Putamen (tissue), 1 donor: ENCODE measurements around the gene DCLK1.

Source experiments
- DNase-seq: peaks from one replicate; pipeline ENCODE4 v3.0.0-alpha.2; 2016; ENCODE audit warnings: low spot score

DCLK1 gene

GRCh38 chr13:35785576-35786303 lies 345.4 kb downstream of the DCLK1 start:
- no peak for DNase-seq

GRCh38 chr13:35784286-35784951 lies 346.8 kb downstream of the DCLK1 start:
- no peak for DNase-seq

DNA sequence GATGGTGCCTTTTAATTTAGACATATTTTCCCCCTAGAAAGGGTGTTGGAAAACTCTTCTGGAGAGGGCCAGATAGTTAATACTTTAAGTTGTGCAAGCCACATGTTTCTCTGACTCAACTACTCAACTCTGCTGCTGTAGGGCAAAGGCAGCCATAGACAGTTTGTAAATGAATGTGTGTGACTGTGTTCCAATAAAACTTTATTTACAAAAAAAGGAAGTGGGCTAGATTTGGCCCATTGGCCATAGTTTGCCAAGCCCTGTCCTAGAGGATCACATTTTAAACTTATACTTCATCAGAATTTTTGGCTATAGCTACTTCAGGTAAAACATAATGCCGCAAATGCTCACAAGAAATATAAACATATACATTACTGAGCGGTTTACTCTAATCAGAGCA lies 348.4 kb downstream of the DCLK1 start:
- DNase-seq, result no peak

DNA sequence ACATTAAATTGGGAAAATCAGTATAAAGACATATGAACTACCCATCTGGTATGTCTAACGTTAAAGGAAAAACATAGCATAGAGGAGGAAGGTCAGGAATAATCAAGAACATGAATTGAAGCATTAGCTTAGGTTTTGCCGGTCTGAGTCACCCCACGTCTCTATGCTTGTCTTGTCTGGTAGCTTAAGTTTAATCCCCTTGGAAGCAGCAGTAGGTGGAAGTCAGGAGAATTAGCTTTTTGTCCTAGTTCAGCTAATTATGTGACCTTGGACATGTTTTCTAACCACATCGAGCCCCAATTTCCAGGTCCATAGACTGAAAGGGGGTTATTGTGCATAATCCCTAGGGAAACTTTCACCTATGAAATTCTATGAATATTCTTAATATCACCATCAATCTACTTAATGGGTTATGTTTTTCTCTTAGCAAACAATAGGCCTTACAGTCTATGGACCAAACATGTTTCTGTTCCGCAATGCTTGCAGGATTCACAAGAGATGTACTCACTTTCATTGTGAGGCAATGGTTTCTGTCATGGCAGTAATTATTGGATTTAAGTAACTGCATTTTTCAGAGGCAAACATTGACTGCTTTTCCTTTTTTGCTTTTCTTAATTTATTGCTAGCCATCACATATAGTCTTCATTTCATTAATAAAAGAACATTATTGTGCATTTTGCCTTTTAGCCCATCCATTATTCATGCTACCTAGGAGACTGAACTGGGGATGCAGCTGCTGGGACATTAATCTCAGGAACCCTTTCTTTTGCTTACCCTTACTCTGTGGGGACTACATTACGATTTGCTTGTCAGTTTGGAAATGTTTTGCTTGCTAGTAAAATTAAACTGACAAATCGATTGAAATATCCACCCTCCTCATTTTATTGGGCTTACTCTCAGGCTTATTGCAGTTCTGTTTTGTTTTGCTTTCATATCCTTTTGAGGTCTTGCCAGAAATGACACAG lies 349.9 kb downstream of the DCLK1 start:
- DNase-seq, result no peak

DNA sequence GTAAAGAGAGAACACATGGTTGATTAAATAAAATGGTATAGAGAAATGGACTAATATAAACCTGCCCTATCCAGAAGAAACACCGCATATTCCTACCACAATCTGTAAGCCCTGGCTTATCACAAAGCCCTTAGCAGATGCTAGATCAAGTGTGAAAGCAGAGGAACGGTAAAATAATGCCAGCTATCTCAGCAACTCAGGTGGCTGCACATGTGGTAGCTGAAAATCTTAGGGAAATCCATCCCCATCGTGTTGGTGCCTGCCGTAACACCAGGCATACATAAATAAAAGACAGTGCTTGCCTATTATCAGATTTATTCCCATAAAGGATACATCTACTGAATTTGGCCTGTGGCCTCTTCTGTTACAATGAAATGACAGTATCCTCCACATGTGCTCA lies 350.6 kb downstream of the DCLK1 start:
- DNase-seq, result no peak

- no peak for DNase-seq
These were observed 359.3 kb downstream of the DCLK1 start for GRCh38 chr13:35771898-35772297.

DNA sequence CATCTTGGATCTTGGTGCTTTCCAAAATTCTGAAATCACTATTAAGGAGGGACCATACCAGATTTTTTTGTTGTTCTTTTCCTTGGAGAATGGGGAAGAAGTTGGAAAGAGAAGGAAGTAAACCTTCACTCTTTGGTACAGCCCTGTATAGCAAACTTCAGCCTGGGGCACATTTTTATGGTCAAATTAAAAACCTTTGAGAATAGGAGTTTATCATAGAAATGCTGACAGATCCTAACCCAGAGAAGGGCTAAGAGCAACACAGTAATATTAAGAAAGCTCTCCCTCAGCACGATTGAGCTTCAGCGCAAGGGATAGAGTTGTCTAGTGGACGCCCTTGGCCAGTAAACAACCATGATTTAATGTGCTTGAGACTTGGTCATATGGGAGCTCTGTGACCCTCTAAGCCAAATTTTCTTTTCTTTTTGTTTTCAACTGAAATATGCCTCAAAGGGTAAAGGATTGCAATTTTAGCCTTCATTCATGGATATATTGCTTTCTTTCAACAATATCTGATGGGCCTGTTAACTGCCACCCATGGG lies 360.4 kb downstream of the DCLK1 start:
- no peak for DNase-seq

GRCh38 chr13:35769812-35770211 lies 361.4 kb downstream of the DCLK1 start:
- no peak for DNase-seq

GRCh38 chr13:35768551-35768950 lies 362.6 kb downstream of the DCLK1 start:
- DNase-seq, result no peak

DNA sequence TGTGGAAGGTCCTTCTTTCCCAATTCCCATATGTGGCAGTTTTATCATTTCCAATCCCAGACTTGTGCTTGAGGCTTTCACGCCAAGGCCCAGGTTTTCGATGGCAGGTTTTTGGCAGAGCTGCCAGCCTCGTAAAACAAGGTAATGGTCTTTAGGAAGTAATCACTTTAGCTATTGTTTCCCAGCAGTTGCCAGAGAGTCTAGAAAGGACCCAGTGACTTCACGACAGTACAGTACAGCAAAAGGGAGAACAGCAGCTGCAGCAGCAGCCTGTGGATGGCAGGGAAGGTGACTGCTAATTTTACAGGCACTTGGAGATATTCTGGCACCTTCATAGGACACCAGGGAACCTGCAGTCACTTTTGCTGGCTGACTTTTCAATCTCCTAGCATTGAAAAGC lies 363.1 kb downstream of the DCLK1 start:
- no peak for DNase-seq

- no peak for DNase-seq
These were observed 363.8 kb downstream of the DCLK1 start for GRCh38 chr13:35767256-35767976.

DNA sequence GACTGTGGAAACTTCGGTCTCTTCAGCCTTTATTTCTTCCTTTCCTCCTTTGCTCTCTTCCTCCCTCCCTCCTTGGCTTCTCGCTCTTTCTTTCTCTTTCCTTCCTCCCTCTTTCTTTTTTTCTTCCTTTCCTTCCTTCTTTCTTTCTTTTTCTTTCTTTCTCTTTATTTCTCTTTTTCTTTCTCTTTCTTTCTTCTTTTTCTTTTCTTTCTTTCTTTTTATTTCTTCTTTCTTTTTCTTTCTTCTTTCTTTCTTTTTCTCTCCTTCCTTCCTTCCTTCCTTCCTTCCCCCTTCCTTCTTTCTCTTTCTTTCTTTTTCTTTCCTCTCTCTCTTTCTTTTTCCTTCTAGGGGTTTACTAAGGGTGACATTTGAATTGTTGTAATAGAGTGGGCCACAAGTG lies 364.5 kb downstream of the DCLK1 start:
- DNase-seq, result no peak

- DNase-seq, result no peak
These were observed 365.2 kb downstream of the DCLK1 start for GRCh38 chr13:35765941-35766340.

DNA sequence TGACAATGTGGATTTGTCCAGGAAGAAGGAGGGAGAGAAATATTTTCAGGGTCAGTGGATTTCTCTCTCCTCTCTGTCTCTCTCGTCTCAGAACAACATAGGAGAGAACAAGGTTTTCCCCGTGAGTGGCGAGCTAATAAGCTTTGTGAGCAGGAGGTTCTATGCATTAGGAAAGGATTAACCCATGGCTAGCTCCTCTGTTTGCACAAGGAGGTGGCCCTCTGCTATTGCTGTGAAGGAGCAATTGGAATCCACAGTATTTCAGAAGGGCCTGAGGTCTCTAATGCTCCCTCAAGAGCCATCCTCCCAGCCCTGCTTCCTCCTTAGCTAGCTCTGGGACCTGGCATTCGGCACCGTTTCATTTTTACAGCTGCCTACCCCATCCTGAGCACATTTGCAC lies 365.8 kb downstream of the DCLK1 start:
- no peak for DNase-seq

GRCh38 chr13:35764326-35765015 lies 366.7 kb downstream of the DCLK1 start:
- DNase-seq, result no peak

DNA sequence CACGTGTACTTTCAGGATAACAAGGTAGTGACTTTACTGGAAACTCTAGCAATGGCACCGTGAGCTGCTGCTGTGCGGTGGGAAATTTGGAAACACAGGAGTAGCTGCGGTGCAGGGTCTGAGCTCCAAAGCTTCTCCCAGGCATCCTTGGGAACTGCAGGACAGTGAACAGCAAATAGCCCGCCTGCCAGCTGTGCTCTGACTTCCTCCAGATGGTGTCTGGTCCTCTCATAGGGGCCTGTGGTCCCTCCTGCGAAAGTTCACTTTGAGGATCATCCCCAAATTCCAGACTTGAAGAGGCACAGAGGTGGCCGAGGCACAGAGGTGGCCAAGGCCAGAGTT lies 367.4 kb downstream of the DCLK1 start:
- DNase-seq, result no peak

DNA sequence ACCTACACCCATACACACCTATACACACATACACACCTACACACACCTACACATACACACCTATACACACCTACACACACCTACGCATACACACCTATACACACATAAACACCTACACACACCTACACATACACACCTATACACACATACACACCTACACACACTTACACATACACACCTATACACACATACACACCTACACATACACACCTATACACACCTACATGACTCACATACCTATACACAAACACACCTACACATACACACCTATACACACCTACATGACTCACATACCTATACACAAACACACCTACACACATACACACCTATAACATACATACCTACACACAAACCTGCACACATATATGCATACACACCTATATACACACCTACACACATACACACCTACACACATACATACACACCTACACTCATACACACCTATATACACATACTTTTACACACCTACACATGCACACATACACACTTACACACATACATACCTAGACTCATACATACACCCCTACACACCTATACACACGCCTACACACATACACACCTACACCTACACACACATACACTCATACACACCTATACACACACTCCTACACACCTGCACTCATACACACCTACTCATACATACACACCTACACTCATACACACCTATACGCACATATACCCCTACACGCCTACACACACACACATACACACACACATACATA lies 368.0 kb downstream of the DCLK1 start:
- DNase-seq, result no peak

GRCh38 chr13:35761440-35762252 lies 369.5 kb downstream of the DCLK1 start:
- DNase-seq, result no peak

DNA sequence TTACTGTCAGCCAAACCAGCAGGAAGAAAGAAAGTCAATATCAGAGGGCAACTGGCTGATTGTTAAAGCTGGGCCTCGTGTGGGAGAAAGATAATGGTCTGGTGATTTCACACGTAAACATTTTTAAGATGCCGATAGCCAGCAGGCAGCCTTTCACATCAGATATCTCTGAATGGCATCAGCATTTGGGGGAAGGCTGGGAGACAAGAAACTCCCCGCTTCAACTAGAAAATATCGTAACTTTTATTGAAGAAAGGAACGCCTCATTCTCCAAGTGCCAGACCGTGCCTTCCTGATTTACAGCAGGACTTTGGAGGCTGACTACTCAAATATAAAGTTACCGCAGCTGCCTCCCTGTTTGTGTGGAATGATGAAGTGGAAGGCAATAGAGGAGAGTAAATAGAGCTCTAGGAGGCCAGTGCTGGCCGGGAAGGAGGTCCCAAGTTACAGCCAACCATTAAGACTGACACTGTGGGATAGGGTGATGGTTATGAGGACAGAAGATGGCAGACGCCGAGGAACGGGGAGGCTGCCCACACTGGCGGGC lies 370.4 kb downstream of the DCLK1 start:
- DNase-seq, result no peak
